Measurements from ENCODE around the gene RYR3.

The RYR3 gene

GRCh38 chr15:33293713-33294334 is 16.9 kb upstream of the RYR3 start:
- TF ChIP-seq PPARA (CRISPR knock-in tag; IDR thresholded peaks at IDR 0.05; ENCODE audit: borderline replicate concordance) (no peak), ZFP30 (CRISPR knock-in tag; IDR thresholded peaks at IDR 0.05) (no peak), CSRNP3 (CRISPR knock-in tag; IDR thresholded peaks at IDR 0.05) (no peak), OSR1 (CRISPR knock-in tag; IDR thresholded peaks at IDR 0.05) (no peak), ZNF565 (CRISPR knock-in tag; conservative IDR thresholded peaks at IDR 0.05; ENCODE audit: low read depth) (no peak), GLIS3 (CRISPR knock-in tag; IDR thresholded peaks at IDR 0.05) (no peak), PATZ1 (CRISPR knock-in tag; IDR thresholded peaks at IDR 0.05; ENCODE audit: borderline replicate concordance) (no peak), ARNTL (CRISPR knock-in tag; IDR thresholded peaks at IDR 0.05; ENCODE audit: borderline replicate concordance, low read depth) (no peak), RARB (CRISPR knock-in tag; IDR thresholded peaks at IDR 0.05) (no peak)
- ATAC-seq: peak; percentile 22; the same call in 2 of the 3 replicates

GRCh38 chr15:33296050-33296449 is 14.7 kb upstream of the RYR3 start:
- TF ChIP-seq ZNF70 (CRISPR knock-in tag; IDR thresholded peaks at IDR 0.05): no peak
- TF ChIP-seq TCF4 (CRISPR knock-in tag; IDR thresholded peaks at IDR 0.05; ENCODE audit: borderline replicate concordance): no peak
- no peak for TF ChIP-seq PPARA (CRISPR knock-in tag; IDR thresholded peaks at IDR 0.05; ENCODE audit: borderline replicate concordance)
- no peak for TF ChIP-seq CREB5 (CRISPR knock-in tag; IDR thresholded peaks at IDR 0.05; ENCODE audit: low read depth)
- no peak for TF ChIP-seq CSDC2 (CRISPR knock-in tag; IDR thresholded peaks at IDR 0.05)
- TF ChIP-seq SNAI2 (CRISPR knock-in tag; IDR thresholded peaks at IDR 0.05): no peak
- no peak for TF ChIP-seq PATZ1 (CRISPR knock-in tag; IDR thresholded peaks at IDR 0.05; ENCODE audit: borderline replicate concordance)
- no peak for TF ChIP-seq ARNTL (CRISPR knock-in tag; IDR thresholded peaks at IDR 0.05; ENCODE audit: borderline replicate concordance, low read depth)
- ATAC-seq: no peak

- no peak for ATAC-seq
- no peak for TF ChIP-seq CSDC2 (CRISPR knock-in tag; IDR thresholded peaks at IDR 0.05)
- no peak for TF ChIP-seq PPARA (CRISPR knock-in tag; IDR thresholded peaks at IDR 0.05; ENCODE audit: borderline replicate concordance)
- no peak for TF ChIP-seq TCF4 (CRISPR knock-in tag; IDR thresholded peaks at IDR 0.05; ENCODE audit: borderline replicate concordance)
- no peak for TF ChIP-seq TSHZ2 (CRISPR knock-in tag; IDR thresholded peaks at IDR 0.05)
- no peak for TF ChIP-seq BACH2 (CRISPR knock-in tag; IDR thresholded peaks at IDR 0.05; ENCODE audit: borderline replicate concordance)
- no peak for TF ChIP-seq SNAI2 (CRISPR knock-in tag; IDR thresholded peaks at IDR 0.05)
- no peak for TF ChIP-seq POU6F1 (CRISPR knock-in tag; IDR thresholded peaks at IDR 0.05; ENCODE audit: borderline replicate concordance, low read depth)
- no peak for TF ChIP-seq ARNTL (CRISPR knock-in tag; IDR thresholded peaks at IDR 0.05; ENCODE audit: borderline replicate concordance, low read depth)
- TF ChIP-seq TOX (CRISPR knock-in tag; IDR thresholded peaks at IDR 0.05; ENCODE audit: borderline replicate concordance): no peak
- no peak for TF ChIP-seq GLIS3 (CRISPR knock-in tag; IDR thresholded peaks at IDR 0.05)
- TF ChIP-seq ZFP3 (CRISPR knock-in tag; IDR thresholded peaks at IDR 0.05): no peak
Measured at GRCh38 chr15:33296856-33297255, 13.9 kb upstream of the RYR3 start.
